ENCODE results near the gene C18orf32.

DNA sequence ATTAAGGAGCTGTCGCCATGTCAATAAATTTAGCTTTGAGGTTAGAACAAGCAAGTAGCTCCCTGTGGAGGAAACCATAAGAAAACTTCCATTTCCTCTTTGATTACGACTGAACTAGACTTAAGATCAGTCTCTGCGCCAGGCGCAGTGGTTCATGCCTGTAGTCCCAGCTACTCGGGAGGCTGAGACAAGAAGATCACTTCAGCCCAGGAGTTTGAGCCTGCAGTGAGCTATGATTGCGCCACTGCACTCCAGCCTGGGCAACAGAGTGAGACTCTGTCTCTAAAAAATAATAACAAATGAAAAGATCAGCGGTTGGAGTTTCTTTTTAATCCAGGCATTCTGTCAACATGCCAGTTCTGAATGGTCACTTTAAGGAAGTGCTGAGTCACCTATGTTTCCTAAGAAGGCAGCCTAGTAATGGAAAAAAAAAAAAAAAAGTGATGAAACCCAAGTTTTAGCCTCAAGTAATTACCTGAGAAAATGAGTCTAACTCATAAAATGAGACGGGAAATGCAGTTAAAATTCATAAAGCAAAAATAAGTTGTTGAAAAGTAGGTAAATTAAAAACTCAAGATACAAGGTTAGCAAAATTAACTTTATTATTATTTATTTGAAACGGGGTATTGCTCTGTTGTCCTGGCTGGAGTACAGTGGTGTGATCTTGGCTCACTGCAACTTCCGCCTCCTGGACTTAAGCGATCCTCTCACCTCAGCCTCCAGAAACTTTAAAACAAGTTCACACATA lies 10.2 kb downstream of the C18orf32 start:
- TF ChIP-seq CTCF (IDR thresholded peaks at IDR 0.05; ENCODE audit: low read length) (no peak), EZH2phosphoT487 (IDR thresholded peaks at IDR 0.05; ENCODE audit: low read length) (no peak), EZH2 (optimal IDR thresholded peaks at IDR 0.05; ENCODE audit: low read depth, low read length) (no peak)

Data from MM.1S (cell line).